Hepatocyte (in vitro differentiated cells): ENCODE data around the gene PRKCA. TPM values are rescaled to one million over a fixed set of nuclear protein-coding genes. Genes with fewer than 3 reads are reported as not detected.

ENCODE experiments used
- DNase-seq: peaks from one replicate; pipeline ENCODE4 v3.0.0-alpha.2; 2016; ENCODE audit warnings: low spot score
- H2AFZ ChIP-seq: fragments of 200-600 bp; sonication (generic); 2 replicates; pipeline ENCODE4 v1.6.0; 2016; ENCODE audit warnings: antibody characterized with exemption, mild to moderate bottlenecking
- H3K27ac ChIP-seq: fragments of 200-600 bp; sonication (generic); 2 replicates; pipeline ENCODE4 v1.5.1; 2016; ENCODE audit warnings: mild to moderate bottlenecking
- H3K27me3 ChIP-seq: fragments of 200-600 bp; sonication (generic); 2 replicates; pipeline ENCODE4 v1.6.1; 2016
- H3K36me3 ChIP-seq: fragments of 200-600 bp; sonication (generic); replicated peaks from 2 replicates; pipeline ENCODE4 v1.5.1; 2016; ENCODE audit warnings: low read depth; ENCODE audit not compliant: insufficient read depth
- H3K4me1 ChIP-seq: fragments of 200-600 bp; sonication (generic); 2 replicates; pipeline ENCODE4 v1.5.1; 2016; ENCODE audit warnings: mild to moderate bottlenecking, moderate library complexity; ENCODE audit not compliant: insufficient read depth
- H3K4me2 ChIP-seq: fragments of 200-600 bp; sonication (generic); 2 replicates; pipeline ENCODE4 v1.6.0; 2016
- H3K4me3 ChIP-seq: fragments of 200-600 bp; sonication (generic); 2 replicates; pipeline ENCODE4 v1.5.1; 2016; ENCODE audit warnings: mild to moderate bottlenecking
- H3K79me2 ChIP-seq: fragments of 200-600 bp; sonication (generic); 2 replicates; pipeline ENCODE4 v1.6.0; 2017; ENCODE audit warnings: mild to moderate bottlenecking
- H3K9me2 ChIP-seq: fragments of 200-600 bp; sonication (generic); replicated peaks from 2 replicates; pipeline ENCODE4 v1.6.0; 2017; ENCODE audit warnings: mild to moderate bottlenecking; ENCODE audit not compliant: insufficient read depth
- H3K9me3 ChIP-seq: fragments of 200-600 bp; sonication (generic); 2 replicates; pipeline ENCODE4 v1.5.1; 2016; ENCODE audit warnings: low read depth, mild to moderate bottlenecking
- H4K20me1 ChIP-seq: fragments of 200-600 bp; sonication (generic); 2 replicates; pipeline ENCODE4 v1.6.0; 2016; ENCODE audit warnings: mild to moderate bottlenecking; ENCODE audit not compliant: insufficient read depth, poor library complexity, severe bottlenecking
- CTCF ChIP-seq: fragments of 200-600 bp; sonication (generic); IDR thresholded peaks from 2 replicates; pipeline ENCODE4 v1.5.1; 2016; ENCODE audit warnings: antibody characterized with exemption, mild to moderate bottlenecking; ENCODE audit not compliant: poor library complexity
- EZH2 ChIP-seq: fragments of 200-600 bp; sonication (generic); IDR thresholded peaks from 2 replicates; pipeline ENCODE4 v1.6.1; 2016; ENCODE audit warnings: antibody characterized with exemption, mild to moderate bottlenecking, borderline replicate concordance
- EZH2phosphoT487 ChIP-seq: fragments of 200-600 bp; sonication (generic); IDR thresholded peaks from one replicate; pipeline ENCODE4 v1.6.1; 2018; ENCODE audit warnings: antibody characterized with exemption, mild to moderate bottlenecking, low read depth, moderate library complexity; ENCODE audit not compliant: unreplicated experiment, severe bottlenecking
- WGBS: methylation state at CpG from one replicate; pipeline ENCODE4 v1.1.6; 2016; ENCODE audit warnings: low lambda C conversion rate; ENCODE audit errors: missing lambda C conversion rate; 5-methylcytosine and 5-hydroxymethylcytosine counted together
- polyA plus RNA-seq: library from polyadenylated mRNA; unstranded; fragments of >200 nt; fragmentation: Nextera tagmentation; extraction: Ambion mirVana; gene quantifications from 2 replicates; pipeline ENCODE4 v1.2.1, GENCODE V29; 2016
- total RNA-seq: library from RNA; depleted of rRNA; stranded (reverse); fragments of >200 nt; gene quantifications from 2 replicates; pipeline ENCODE4 v1.2.3, GENCODE V29; 2014

PRKCA gene
- total and polyA plus RNA-seq, 2 experiments from 2014 or later = 5.9 to 18.5 TPM

- H3K4me3 ChIP-seq = no peak overlapping the region
- H3K27ac ChIP-seq = no peak overlapping the region
- H2AFZ ChIP-seq = no peak overlapping the region
- DNase-seq = no peak
- no peaks in the 10 kb centered on the region for H3K36me3 ChIP-seq
- no peaks in the 10 kb centered on the region for H4K20me1 ChIP-seq
- TF ChIP-seq EZH2phosphoT487 = no peak
- H3K9me2 ChIP-seq = no peaks in the 10 kb centered on the region
- WGBS = 21% methylated on average over 10 of the region's 10 CpGs
- no peaks in the 10 kb centered on the region for H3K79me2 ChIP-seq
- no peak overlapping the region for H3K4me2 ChIP-seq
- H3K4me1 ChIP-seq = no peaks in the 10 kb centered on the region
- peaks cover 26% of the 10 kb centered on the region for H3K27me3 ChIP-seq
- no peaks in the 10 kb centered on the region for H3K9me3 ChIP-seq
Observed at GRCh38 chr17:66829883-66830282, 527.5 kb downstream of the PRKCA start.

DNA sequence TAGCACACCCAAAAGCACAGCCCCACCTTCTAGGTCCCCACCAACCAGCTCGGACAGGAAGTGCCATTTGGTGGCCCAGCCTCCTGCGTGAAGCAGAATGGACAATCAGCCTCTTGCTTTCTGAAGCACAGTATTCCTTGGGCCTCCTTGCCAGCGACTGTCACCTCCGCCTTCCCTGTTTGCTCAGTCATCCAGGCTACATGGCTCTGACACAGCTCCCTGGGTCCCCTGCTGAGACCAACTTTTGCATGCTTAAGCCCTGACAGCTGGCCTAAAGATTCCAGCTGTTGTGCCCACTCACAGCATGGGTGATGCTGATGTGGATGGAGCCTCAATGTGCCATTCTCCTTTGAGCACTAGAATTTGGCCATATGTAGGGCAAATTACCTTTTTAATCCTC lies 528.0 kb downstream of the PRKCA start:
- Histone ChIP-seq H3K4me1 (no peaks in the 10 kb centered on the region), H3K9me2 (no peaks in the 10 kb centered on the region), H4K20me1 (no peaks in the 10 kb centered on the region), H3K27me3 (peaks cover 31% of the 10 kb centered on the region), H3K4me2 (no peak overlapping the region), H3K79me2 (no peaks in the 10 kb centered on the region), H3K36me3 (no peaks in the 10 kb centered on the region), H3K4me3 (no peak overlapping the region), H2AFZ (no peak overlapping the region), H3K9me3 (no peaks in the 10 kb centered on the region), H3K27ac (no peak overlapping the region)
- TF ChIP-seq EZH2 (no peak), CTCF (no peak), EZH2phosphoT487 (no peak)
- 46% methylated on average over 4 of the region's 4 CpGs for WGBS
- no peak for DNase-seq

- TF ChIP-seq EZH2 (no peak), CTCF (no peak), EZH2phosphoT487 (no peak)
- WGBS = 84% methylated on average over 14 of the region's 14 CpGs
- Histone ChIP-seq H3K9me3 (no peaks in the 10 kb centered on the region), H3K27ac (no peak overlapping the region), H3K4me2 (no peak overlapping the region), H3K4me1 (no peaks in the 10 kb centered on the region), H4K20me1 (no peaks in the 10 kb centered on the region), H3K27me3 (peaks cover 43% of the 10 kb centered on the region), H3K9me2 (no peaks in the 10 kb centered on the region), H3K79me2 (no peaks in the 10 kb centered on the region), H3K36me3 (no peaks in the 10 kb centered on the region), H3K4me3 (no peak overlapping the region), H2AFZ (no peak overlapping the region)
- DNase-seq = no peak
Observed at GRCh38 chr17:66831383-66832210, 529.2 kb downstream of the PRKCA start.

DNA sequence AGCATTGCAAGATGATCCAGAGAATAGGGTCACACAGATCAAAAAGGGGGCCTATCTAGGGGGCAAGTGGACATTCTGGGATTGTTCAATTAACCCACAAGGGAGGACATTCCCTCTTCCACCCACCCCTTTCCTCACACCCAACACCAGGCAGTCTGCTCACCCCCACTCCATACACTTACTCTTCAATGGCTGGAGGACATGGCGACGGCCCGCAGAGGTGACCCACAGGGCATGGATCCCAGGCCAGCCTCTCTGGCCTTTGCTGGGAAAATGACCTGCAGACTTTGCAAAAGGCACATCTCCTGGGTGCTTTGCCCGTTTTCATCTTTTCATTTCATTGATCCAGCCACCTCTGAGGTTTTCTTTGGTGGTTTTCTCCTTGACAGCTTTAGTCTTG lies 530.8 kb downstream of the PRKCA start:
- peaks cover 54% of the 10 kb centered on the region for H3K27me3 ChIP-seq

More for the DNA sequence above, 530.8 kb downstream of the PRKCA start:
- Histone ChIP-seq H4K20me1 (no peaks in the 10 kb centered on the region), H3K4me1 (no peaks in the 10 kb centered on the region), H3K79me2 (no peaks in the 10 kb centered on the region), H3K9me2 (no peaks in the 10 kb centered on the region), H2AFZ (no peak overlapping the region), H3K27ac (no peak overlapping the region), H3K4me3 (no peak overlapping the region), H3K9me3 (no peaks in the 10 kb centered on the region), H3K36me3 (no peaks in the 10 kb centered on the region), H3K4me2 (no peak overlapping the region)
- 94% methylated on average over 4 of the region's 4 CpGs for WGBS
- no peak for DNase-seq
- no peak for TF ChIP-seq CTCF
- TF ChIP-seq EZH2 = no peak
- no peak for TF ChIP-seq EZH2phosphoT487
